GM19468 (cell line): Measurements from ENCODE around the gene RAPGEF4.
"Not testable (repeated sequence)": the region's sequence is repeated elsewhere in the genome, so short reads cannot be mapped to it uniquely, and the experiment has no call there.

ENCODE experiments used
- ATAC-seq: cut with Tn5 transposase; IDR thresholded peaks from one replicate; pipeline ENCODE4 v1.9.1; 2021; ENCODE audit warnings: mild to moderate bottlenecking, moderate library complexity, moderate number of reproducible peaks; ENCODE audit not compliant: unreplicated experiment; ENCODE audit errors: extremely low read depth

RAPGEF4 gene

GRCh38 chr2:172725284-172725683 is 10.4 kb upstream of the RAPGEF4 start:
- no peak for ATAC-seq

- ATAC-seq = no peak
These were observed 9.9 kb upstream of the RAPGEF4 start for GRCh38 chr2:172725746-172726145.

- ATAC-seq = no peak
These were observed 9.4 kb upstream of the RAPGEF4 start for GRCh38 chr2:172726172-172726735.

GRCh38 chr2:172730411-172730810 is 5.2 kb upstream of the RAPGEF4 start:
- ATAC-seq = no peak

- ATAC-seq = no peak
These were observed 699 bp upstream of the RAPGEF4 start for GRCh38 chr2:172734711-172735581.

GRCh38 chr2:172736424-172737174 is 954 bp downstream of the RAPGEF4 start:
- no peak for ATAC-seq

- ATAC-seq = no peak
These were observed 4.1 kb downstream of the RAPGEF4 start for GRCh38 chr2:172739661-172740266.

GRCh38 chr2:172740856-172741255 is 5.2 kb downstream of the RAPGEF4 start:
- ATAC-seq = no peak

GRCh38 chr2:172742931-172743540 is 7.4 kb downstream of the RAPGEF4 start:
- ATAC-seq = no peak

- ATAC-seq = no peak
These were observed 8.3 kb downstream of the RAPGEF4 start for GRCh38 chr2:172743898-172744297.

GRCh38 chr2:172745636-172746035 is 10.0 kb downstream of the RAPGEF4 start:
- ATAC-seq = no peak

- not testable (repeated sequence) for ATAC-seq
These were observed 12.9 kb downstream of the RAPGEF4 start for GRCh38 chr2:172748543-172748942.

GRCh38 chr2:172749388-172749787 is 13.7 kb downstream of the RAPGEF4 start:
- no peak for ATAC-seq

- no peak for ATAC-seq
These were observed 15.9 kb downstream of the RAPGEF4 start for GRCh38 chr2:172751564-172751963.

GRCh38 chr2:172753610-172754009 is 18.0 kb downstream of the RAPGEF4 start:
- ATAC-seq = no peak

GRCh38 chr2:172759441-172759840 is 23.8 kb downstream of the RAPGEF4 start:
- no peak for ATAC-seq

GRCh38 chr2:172761306-172761705 is 25.7 kb downstream of the RAPGEF4 start:
- ATAC-seq = no peak

- ATAC-seq = no peak
These were observed 26.9 kb downstream of the RAPGEF4 start for GRCh38 chr2:172762574-172762973.

GRCh38 chr2:172763079-172763478 is 27.4 kb downstream of the RAPGEF4 start:
- no peak for ATAC-seq

GRCh38 chr2:172765662-172766061 is 30.0 kb downstream of the RAPGEF4 start:
- ATAC-seq = no peak
